Measurements from ENCODE around the gene MET. TPM values are rescaled to one million over a fixed set of nuclear protein-coding genes. Genes with fewer than 3 reads are reported as not detected.
"Not testable (repeated sequence)": the region's sequence is repeated elsewhere in the genome, so short reads cannot be mapped to it uniquely, and the experiment has no call there.

Gene MET
- total RNA-seq, 1 donor from 2014 or later = 55.4 TPM

DNA sequence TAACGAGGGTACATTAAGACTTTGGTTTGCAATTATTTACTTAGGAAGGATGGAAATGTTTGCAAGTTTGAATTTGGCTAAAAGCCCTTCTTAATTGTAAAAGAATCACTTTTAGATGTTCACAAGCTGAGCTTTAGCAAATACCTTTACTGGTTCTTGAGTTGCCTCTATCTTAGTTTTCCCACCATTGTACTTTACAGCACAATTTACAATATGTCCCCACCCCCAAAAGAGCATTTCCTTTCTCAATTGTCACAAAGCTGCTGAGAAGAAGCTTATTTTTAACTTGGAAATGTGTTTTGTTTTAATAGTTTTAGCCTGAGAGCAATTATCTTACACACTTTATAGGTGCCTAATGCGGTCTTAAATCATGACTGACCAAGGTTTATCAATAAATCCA, 81.1 kb downstream of the MET start:
- no peak overlapping the region for H3K4me3 Mint-ChIP-seq (ENCODE audit: unreplicated experiment)
- H3K9me3 Mint-ChIP-seq (ENCODE audit: unreplicated experiment) = peaks cover 22% of the 10 kb centered on the region
- H3K4me1 Mint-ChIP-seq (ENCODE audit: unreplicated experiment) = peaks cover 13% of the 10 kb centered on the region
- H3K36me3 Mint-ChIP-seq (ENCODE audit: unreplicated experiment) = peaks cover 40% of the 10 kb centered on the region
- TF ChIP-seq, protein P1, sequence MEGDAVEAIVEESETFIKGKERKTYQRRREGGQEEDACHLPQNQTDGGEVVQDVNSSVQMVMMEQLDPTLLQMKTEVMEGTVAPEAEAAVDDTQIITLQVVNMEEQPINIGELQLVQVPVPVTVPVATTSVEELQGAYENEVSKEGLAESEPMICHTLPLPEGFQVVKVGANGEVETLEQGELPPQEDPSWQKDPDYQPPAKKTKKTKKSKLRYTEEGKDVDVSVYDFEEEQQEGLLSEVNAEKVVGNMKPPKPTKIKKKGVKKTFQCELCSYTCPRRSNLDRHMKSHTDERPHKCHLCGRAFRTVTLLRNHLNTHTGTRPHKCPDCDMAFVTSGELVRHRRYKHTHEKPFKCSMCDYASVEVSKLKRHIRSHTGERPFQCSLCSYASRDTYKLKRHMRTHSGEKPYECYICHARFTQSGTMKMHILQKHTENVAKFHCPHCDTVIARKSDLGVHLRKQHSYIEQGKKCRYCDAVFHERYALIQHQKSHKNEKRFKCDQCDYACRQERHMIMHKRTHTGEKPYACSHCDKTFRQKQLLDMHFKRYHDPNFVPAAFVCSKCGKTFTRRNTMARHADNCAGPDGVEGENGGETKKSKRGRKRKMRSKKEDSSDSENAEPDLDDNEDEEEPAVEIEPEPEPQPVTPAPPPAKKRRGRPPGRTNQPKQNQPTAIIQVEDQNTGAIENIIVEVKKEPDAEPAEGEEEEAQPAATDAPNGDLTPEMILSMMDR (IDR thresholded peaks at IDR 0.05) = no peak
- H3K27me3 Mint-ChIP-seq (ENCODE audit: unreplicated experiment) = no peaks in the 10 kb centered on the region
- no peak for DNase-seq (ENCODE audit: extremely low spot score, unreplicated experiment)
- no peak overlapping the region for H3K27ac Mint-ChIP-seq (ENCODE audit: unreplicated experiment)

- Mint-ChIP-seq H3K36me3 (ENCODE audit: unreplicated experiment) (peaks cover 38% of the 10 kb centered on the region), H3K27ac (ENCODE audit: unreplicated experiment) (no peak overlapping the region), H3K4me3 (ENCODE audit: unreplicated experiment) (no peak overlapping the region), H3K27me3 (ENCODE audit: unreplicated experiment) (no peaks in the 10 kb centered on the region), H3K9me3 (ENCODE audit: unreplicated experiment) (peaks cover 13% of the 10 kb centered on the region), H3K4me1 (ENCODE audit: unreplicated experiment) (peaks cover 13% of the 10 kb centered on the region)
- DNase-seq (ENCODE audit: extremely low spot score, unreplicated experiment) = no peak
- TF ChIP-seq, protein P1 (IDR thresholded peaks at IDR 0.05) = no peak
Measured at GRCh38 chr7:116754186-116754585, 82.2 kb downstream of the MET start.

DNA sequence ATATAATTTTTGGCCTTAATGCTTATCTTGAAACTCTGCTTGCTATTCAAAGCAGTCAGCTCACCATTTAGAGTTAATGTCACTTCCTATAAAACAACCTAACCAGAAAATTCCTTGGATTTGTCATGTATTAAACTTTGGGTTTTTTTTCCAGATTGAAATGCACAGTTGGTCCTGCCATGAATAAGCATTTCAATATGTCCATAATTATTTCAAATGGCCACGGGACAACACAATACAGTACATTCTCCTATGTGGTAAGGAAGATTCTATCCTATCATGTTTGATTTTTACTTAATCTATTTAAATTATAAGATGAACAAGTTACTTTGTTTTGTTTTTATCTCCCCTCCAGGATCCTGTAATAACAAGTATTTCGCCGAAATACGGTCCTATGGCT, 85.3 kb downstream of the MET start:
- Mint-ChIP-seq H3K36me3 (ENCODE audit: unreplicated experiment) (peaks cover 39% of the 10 kb centered on the region), H3K9me3 (ENCODE audit: unreplicated experiment) (no peaks in the 10 kb centered on the region), H3K4me1 (ENCODE audit: unreplicated experiment) (peaks cover 10% of the 10 kb centered on the region), H3K27me3 (ENCODE audit: unreplicated experiment) (no peaks in the 10 kb centered on the region), H3K4me3 (ENCODE audit: unreplicated experiment) (no peak overlapping the region), H3K27ac (ENCODE audit: unreplicated experiment) (no peak overlapping the region)
- TF ChIP-seq, protein P1 (IDR thresholded peaks at IDR 0.05) = no peak
- no peak for DNase-seq (ENCODE audit: extremely low spot score, unreplicated experiment)

DNA sequence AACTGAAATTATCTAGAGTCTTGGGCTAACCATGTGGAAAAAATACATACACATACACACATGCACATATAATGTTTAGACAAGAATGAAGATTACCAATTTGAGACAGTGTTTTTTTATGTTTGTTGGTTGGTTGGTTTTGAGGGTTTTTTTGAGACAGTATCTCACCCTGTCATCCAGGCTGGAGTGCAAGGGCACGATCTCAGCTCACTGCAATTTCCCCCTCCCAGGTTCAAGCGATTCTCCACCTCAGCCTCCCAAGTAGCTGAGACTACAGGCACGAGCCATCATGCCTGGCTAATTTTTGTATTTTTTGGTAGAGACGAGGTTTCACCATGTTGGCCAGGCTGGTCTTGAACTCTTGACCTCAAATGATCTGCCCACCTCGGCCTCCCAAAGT, 87.6 kb downstream of the MET start:
- H3K4me3 Mint-ChIP-seq (ENCODE audit: unreplicated experiment); DNase-seq (ENCODE audit: extremely low spot score, unreplicated experiment); H3K9me3 Mint-ChIP-seq (ENCODE audit: unreplicated experiment); H3K27ac Mint-ChIP-seq (ENCODE audit: unreplicated experiment); H3K27me3 Mint-ChIP-seq (ENCODE audit: unreplicated experiment); H3K4me1 Mint-ChIP-seq (ENCODE audit: unreplicated experiment): not testable (repeated sequence)
- peaks cover 48% of the 10 kb centered on the region for H3K36me3 Mint-ChIP-seq (ENCODE audit: unreplicated experiment)

GRCh38 chr7:116762971-116763370, 91.0 kb downstream of the MET start:
- H3K27ac Mint-ChIP-seq (ENCODE audit: unreplicated experiment) = no peak overlapping the region
- DNase-seq (ENCODE audit: extremely low spot score, unreplicated experiment) = no peak
- H3K36me3 Mint-ChIP-seq (ENCODE audit: unreplicated experiment) = peaks cover 46% of the 10 kb centered on the region
- H3K9me3 Mint-ChIP-seq (ENCODE audit: unreplicated experiment) = no peaks in the 10 kb centered on the region
- no peak overlapping the region for H3K4me3 Mint-ChIP-seq (ENCODE audit: unreplicated experiment)
- H3K4me1 Mint-ChIP-seq (ENCODE audit: unreplicated experiment) = peaks cover 1% of the 10 kb centered on the region
- TF ChIP-seq, protein P1 (IDR thresholded peaks at IDR 0.05) = no peak
- no peaks in the 10 kb centered on the region for H3K27me3 Mint-ChIP-seq (ENCODE audit: unreplicated experiment)

DNA sequence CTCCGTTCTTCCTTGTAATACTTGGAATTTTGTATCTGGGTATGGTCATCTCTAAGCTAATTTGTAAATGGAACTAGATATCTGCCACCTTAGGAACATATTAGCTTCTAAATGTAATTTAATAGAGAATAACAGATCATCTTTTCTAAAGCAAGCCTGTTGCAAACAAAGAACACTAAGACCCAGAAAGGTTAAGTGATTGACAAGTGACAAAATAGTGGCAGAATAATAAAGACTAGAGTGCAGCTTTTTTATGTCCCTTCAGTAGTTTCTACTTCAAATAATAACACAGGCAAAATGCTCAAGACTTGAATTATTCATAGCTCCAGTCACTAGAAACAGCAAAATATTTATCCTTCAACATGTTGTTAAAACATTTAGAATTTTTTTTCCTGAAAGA, 91.7 kb downstream of the MET start:
- H3K36me3 Mint-ChIP-seq (ENCODE audit: unreplicated experiment) = peaks cover 41% of the 10 kb centered on the region
- no peak overlapping the region for H3K27ac Mint-ChIP-seq (ENCODE audit: unreplicated experiment)

More for the DNA sequence above, 91.7 kb downstream of the MET start:
- TF ChIP-seq, protein P1 (IDR thresholded peaks at IDR 0.05) = no peak
- DNase-seq (ENCODE audit: extremely low spot score, unreplicated experiment) = no peak
- Mint-ChIP-seq H3K4me1 (ENCODE audit: unreplicated experiment) (peaks cover 1% of the 10 kb centered on the region), H3K9me3 (ENCODE audit: unreplicated experiment) (no peaks in the 10 kb centered on the region), H3K27me3 (ENCODE audit: unreplicated experiment) (no peaks in the 10 kb centered on the region), H3K4me3 (ENCODE audit: unreplicated experiment) (no peak overlapping the region)

Data from osteocyte (in vitro differentiated cells).